ENCODE measurements around the gene SUSD4. TPM values are rescaled to one million over a fixed set of nuclear protein-coding genes. Genes with fewer than 3 reads are reported as not detected.
A peak's percentile ranks its signal among the peaks of the same experiment; 100 is the strongest.

SUSD4 gene
- total RNA-seq, 6 experiments from 2014 or later = 1.3 to 5.9 (median 2.8) TPM

- no peak overlapping the region for H3K27ac ChIP-seq
- H3K27me3 ChIP-seq = no peaks in the 10 kb centered on the region
- H3K36me3 ChIP-seq = no peaks in the 10 kb centered on the region
- H3K4me1 ChIP-seq = no peaks in the 10 kb centered on the region
- TF ChIP-seq POLR2A (IDR thresholded peaks at IDR 0.05) (no peak), CTCF (IDR thresholded peaks at IDR 0.05) (no peak)
- DNase-seq = no peak
- no peaks in the 10 kb centered on the region for H3K9me3 ChIP-seq
- peak in 1 of 4 donors; percentile 13 for ATAC-seq
- 55% methylated on average over 5 of the region's 10 CpGs for WGBS (ENCODE audit: insufficient coverage, low coverage, low lambda C conversion rate, missing lambda C conversion rate)
- intact Hi-C loops (cut with DNase I) = no loop called here
- no peak overlapping the region for H3K4me3 ChIP-seq
Measured at GRCh38 chr1:223189903-223190724, 173.9 kb downstream of the SUSD4 start.

GRCh38 chr1:223189525-223189902 is 174.5 kb downstream of the SUSD4 start:
- no peaks in the 10 kb centered on the region for H3K36me3 ChIP-seq
- H3K27me3 ChIP-seq = no peaks in the 10 kb centered on the region
- no peak for TF ChIP-seq CTCF (IDR thresholded peaks at IDR 0.05)
- no peak for TF ChIP-seq POLR2A (IDR thresholded peaks at IDR 0.05)
- no peak for DNase-seq
- no peaks in the 10 kb centered on the region for H3K4me1 ChIP-seq
- no peaks in the 10 kb centered on the region for H3K9me3 ChIP-seq
- H3K27ac ChIP-seq = no peak overlapping the region
- no CpG with 5 or more reads among the region's 4 CpGs for WGBS (ENCODE audit: insufficient coverage, low coverage, low lambda C conversion rate, missing lambda C conversion rate)
- intact Hi-C loops (cut with DNase I) = no loop called here
- ATAC-seq = peak in 1 of 4 donors; percentile 19
- no peak overlapping the region for H3K4me3 ChIP-seq

GRCh38 chr1:223188618-223189356 is 175.2 kb downstream of the SUSD4 start:
- 84% methylated on average over 3 of the region's 5 CpGs for WGBS (ENCODE audit: insufficient coverage, low coverage, low lambda C conversion rate, missing lambda C conversion rate)
- Histone ChIP-seq H3K4me1 (no peaks in the 10 kb centered on the region), H3K9me3 (no peaks in the 10 kb centered on the region), H3K4me3 (no peak overlapping the region), H3K27me3 (no peaks in the 10 kb centered on the region), H3K27ac (no peak overlapping the region), H3K36me3 (no peaks in the 10 kb centered on the region)
- TF ChIP-seq POLR2A (IDR thresholded peaks at IDR 0.05) (no peak), CTCF (IDR thresholded peaks at IDR 0.05) (no peak)
- intact Hi-C loops (cut with DNase I) = no loop called here
- peak; percentile 50 to 71 (median 55) for DNase-seq
- ATAC-seq = peak; percentile 70 to 90 (median 84)

- intact Hi-C loops (cut with DNase I) = no loop called here
- DNase-seq (no peak), ATAC-seq (no peak)
- no peaks in the 10 kb centered on the region for H3K9me3 ChIP-seq
- no peak for TF ChIP-seq CTCF (IDR thresholded peaks at IDR 0.05)
- TF ChIP-seq POLR2A (IDR thresholded peaks at IDR 0.05) = no peak
- H3K27me3 ChIP-seq = no peaks in the 10 kb centered on the region
- no peaks in the 10 kb centered on the region for H3K36me3 ChIP-seq
- peaks cover 0 to 2% (median 0%) of the 10 kb centered on the region in 4 donors for H3K4me1 ChIP-seq
- WGBS (ENCODE audit: insufficient coverage, low coverage, low lambda C conversion rate, missing lambda C conversion rate) = 92% methylated on average over 3 of the region's 3 CpGs
- H3K4me3 ChIP-seq = no peak overlapping the region
- H3K27ac ChIP-seq = no peak overlapping the region
Measured at GRCh38 chr1:223186800-223187199, 177.2 kb downstream of the SUSD4 start.

Measured in right lobe of liver (tissue), 6 donors.